HFFc6 (cell line): Measurements from ENCODE around the gene AP1M2. TPM values are rescaled to one million over a fixed set of nuclear protein-coding genes. Genes with fewer than 3 reads are reported as not detected.
"Not testable (repeated sequence)": the region's sequence is repeated elsewhere in the genome, so short reads cannot be mapped to it uniquely, and the experiment has no call there.

Source experiments
- DNase-seq: peaks from one replicate; pipeline ENCODE4 v3.0.0-alpha.2; 2018
- H3K27ac Mint-ChIP-seq: 2 replicates; pipeline ENCODE4 v1.8.0; 2020; ENCODE audit warnings: mild to moderate bottlenecking, mixed read lengths
- H3K27me3 Mint-ChIP-seq: 2 replicates; pipeline ENCODE4 v1.8.0; 2021; ENCODE audit warnings: mild to moderate bottlenecking, moderate library complexity, mixed read lengths; ENCODE audit not compliant: insufficient read depth
- H3K36me3 Mint-ChIP-seq: 2 replicates; pipeline ENCODE4 v1.8.0; 2021; ENCODE audit warnings: low read depth, mixed read lengths
- H3K4me1 Mint-ChIP-seq: 2 replicates; pipeline ENCODE4 v1.8.0; 2020; ENCODE audit warnings: low read depth, mixed read lengths
- H3K4me3 Mint-ChIP-seq: 2 replicates; pipeline ENCODE4 v1.8.0; 2020; ENCODE audit warnings: mild to moderate bottlenecking, moderate library complexity, mixed read lengths
- H3K9me3 Mint-ChIP-seq: 2 replicates; pipeline ENCODE4 v1.8.0; 2020; ENCODE audit warnings: mild to moderate bottlenecking, mixed read lengths
- microRNA-seq: library from miRNA; unstranded; fragments of <30 nt; microRNA quantifications from one replicate; pipeline ENCODE4, GENCODE V29; 2019
- total RNA-seq, 6 experiments: library from RNA; stranded (reverse); fragmentation: NEBNext Ultra II Directional; extraction: Animal tissue kit (Norgen Biotek cat#: 25700); gene quantifications; 2 replicates in 1 of 6; 3 replicates in 5 of 6; pipeline ENCODE4 v1.2.3, GENCODE V29; 2021
- TF ChIP-seq, protein P1 (sequence below): fragments of 200-600 bp; sonication (generic); IDR thresholded peaks from 2 replicates; pipeline ENCODE4 v1.5.0; 2021; ENCODE audit warnings: antibody characterized with exemption, mild to moderate bottlenecking

AP1M2 gene
- total RNA-seq, 6 experiments from 2014 or later = 0.12 to 1.3 (median 0.59) TPM; not detected in 3

DNA sequence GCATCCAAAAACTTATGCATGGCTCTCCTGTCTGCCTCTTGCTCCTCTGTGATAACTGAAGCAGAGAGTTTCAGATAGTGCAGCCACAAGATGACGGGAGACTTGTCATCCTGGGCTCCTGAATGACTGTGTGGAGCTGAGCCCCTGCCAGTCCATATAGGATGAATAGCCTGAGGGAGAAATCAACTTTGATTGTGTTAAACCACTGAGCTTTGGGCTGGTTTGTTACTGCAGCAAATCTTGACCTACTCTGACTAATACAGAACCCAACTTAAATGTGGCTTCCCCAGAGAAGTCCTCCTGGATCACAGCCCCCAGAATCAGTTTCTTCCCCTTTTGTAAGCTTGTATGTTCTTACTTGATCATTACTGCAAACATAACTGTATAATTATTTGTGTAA lies 54.7 kb downstream of the AP1M2 start:
- Mint-ChIP-seq H3K27me3 (peaks cover 7% of the 10 kb centered on the region), H3K27ac (peak overlapping the region; percentile 49), H3K36me3 (0 out of 2 replicates have a peak, but pooled peaks cover 6% of the 10 kb centered on the region), H3K4me1 (peaks cover 17% of the 10 kb centered on the region), H3K9me3 (no peaks in the 10 kb centered on the region), H3K4me3 (no peak overlapping the region)
- TF ChIP-seq, protein P1, sequence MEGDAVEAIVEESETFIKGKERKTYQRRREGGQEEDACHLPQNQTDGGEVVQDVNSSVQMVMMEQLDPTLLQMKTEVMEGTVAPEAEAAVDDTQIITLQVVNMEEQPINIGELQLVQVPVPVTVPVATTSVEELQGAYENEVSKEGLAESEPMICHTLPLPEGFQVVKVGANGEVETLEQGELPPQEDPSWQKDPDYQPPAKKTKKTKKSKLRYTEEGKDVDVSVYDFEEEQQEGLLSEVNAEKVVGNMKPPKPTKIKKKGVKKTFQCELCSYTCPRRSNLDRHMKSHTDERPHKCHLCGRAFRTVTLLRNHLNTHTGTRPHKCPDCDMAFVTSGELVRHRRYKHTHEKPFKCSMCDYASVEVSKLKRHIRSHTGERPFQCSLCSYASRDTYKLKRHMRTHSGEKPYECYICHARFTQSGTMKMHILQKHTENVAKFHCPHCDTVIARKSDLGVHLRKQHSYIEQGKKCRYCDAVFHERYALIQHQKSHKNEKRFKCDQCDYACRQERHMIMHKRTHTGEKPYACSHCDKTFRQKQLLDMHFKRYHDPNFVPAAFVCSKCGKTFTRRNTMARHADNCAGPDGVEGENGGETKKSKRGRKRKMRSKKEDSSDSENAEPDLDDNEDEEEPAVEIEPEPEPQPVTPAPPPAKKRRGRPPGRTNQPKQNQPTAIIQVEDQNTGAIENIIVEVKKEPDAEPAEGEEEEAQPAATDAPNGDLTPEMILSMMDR = no peak
- DNase-seq = no peak

DNA sequence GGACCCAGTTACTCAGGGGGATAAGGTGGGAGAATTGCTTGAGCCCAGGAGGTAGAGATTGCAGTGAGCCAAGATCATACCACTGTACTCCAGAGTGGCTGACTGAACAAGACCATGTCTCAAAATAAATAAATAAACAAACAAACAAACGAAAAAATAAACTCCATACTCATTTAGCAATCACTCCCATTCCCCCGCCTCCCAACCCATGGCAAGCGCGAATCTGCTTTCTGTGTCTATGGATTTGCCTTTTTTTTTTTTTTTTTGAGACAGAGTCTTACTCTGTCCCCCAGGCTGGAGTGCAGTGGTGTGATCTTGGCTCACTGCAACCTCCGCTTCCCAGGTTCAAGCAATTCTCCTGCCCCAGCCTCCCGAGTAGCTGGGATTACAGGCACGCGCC lies 60.2 kb downstream of the AP1M2 start:
- not testable (repeated sequence) for H3K27ac Mint-ChIP-seq, H3K4me1 Mint-ChIP-seq, H3K9me3 Mint-ChIP-seq, H3K27me3 Mint-ChIP-seq, H3K36me3 Mint-ChIP-seq, H3K4me3 Mint-ChIP-seq, DNase-seq

DNA sequence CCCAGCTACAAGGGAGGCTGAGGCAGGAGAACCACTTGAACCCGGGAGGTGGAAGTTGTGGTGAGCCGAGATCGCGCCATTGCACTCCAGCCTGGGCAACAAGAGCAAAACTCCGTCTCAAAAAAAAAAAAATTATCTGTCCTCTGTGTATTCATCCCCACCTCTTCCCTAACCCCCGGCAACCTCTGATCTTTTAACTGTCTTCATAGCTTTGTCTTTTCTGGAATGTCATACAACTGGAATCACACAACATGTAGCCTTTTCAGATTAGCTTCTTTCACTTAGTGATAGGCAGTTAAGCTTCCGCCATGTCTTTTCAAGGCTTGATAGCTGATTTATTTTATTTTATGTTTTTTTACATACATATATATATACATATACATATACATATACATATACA lies 61.5 kb downstream of the AP1M2 start:
- no peaks in the 10 kb centered on the region for H3K9me3 Mint-ChIP-seq
- peaks cover 8% of the 10 kb centered on the region for H3K27me3 Mint-ChIP-seq
- no peaks in the 10 kb centered on the region for H3K4me1 Mint-ChIP-seq
- no peak overlapping the region for H3K27ac Mint-ChIP-seq
- H3K36me3 Mint-ChIP-seq = no peaks in the 10 kb centered on the region
- H3K4me3 Mint-ChIP-seq = no peak overlapping the region
- DNase-seq = no peak
- TF ChIP-seq, protein P1 = no peak

DNA sequence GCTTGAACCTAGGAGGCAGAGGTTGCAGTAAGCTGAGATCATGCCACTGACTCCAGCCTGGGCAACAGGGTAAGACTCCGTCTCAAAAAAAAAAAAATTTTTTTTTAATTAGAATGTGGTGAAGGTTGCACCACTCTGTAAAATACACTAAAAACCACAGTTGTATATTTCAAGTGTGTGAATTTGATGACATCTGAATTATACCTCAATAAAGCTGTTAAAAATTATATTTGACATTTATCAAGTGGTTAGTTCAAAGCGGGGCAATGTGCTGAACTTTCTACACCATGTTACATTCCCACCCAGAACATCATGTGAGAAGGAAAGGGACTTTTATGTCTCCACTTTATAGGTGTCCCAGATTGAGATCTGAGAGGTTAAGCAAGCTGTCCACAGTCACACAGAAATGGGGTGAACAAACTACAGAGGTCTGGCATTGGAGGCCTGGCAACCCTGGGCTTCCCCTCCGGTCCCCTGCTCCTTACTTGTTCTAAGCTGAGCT lies 63.9 kb downstream of the AP1M2 start:
- Mint-ChIP-seq H3K27ac (no peak overlapping the region), H3K36me3 (no peaks in the 10 kb centered on the region), H3K9me3 (no peaks in the 10 kb centered on the region), H3K27me3 (peaks cover 11% of the 10 kb centered on the region), H3K4me3 (no peak overlapping the region), H3K4me1 (peaks cover 15% of the 10 kb centered on the region)
- TF ChIP-seq, protein P1 = no peak
- DNase-seq = no peak

Small RNA genes lying within 50 kb of the gene (microRNA-seq; reads per million reads assigned to microRNA genes)
- gene MIR1238 = not detected

Other genes starting within 250 kb of the AP1M2 start
- 10 to 100 TPM; 14.7 to 17.7 (median 16.8) TPM for gene ICAM3, start 247.7 kb downstream of the AP1M2 start, total RNA-seq
- 10 to 100 TPM; 67.9 to 82.3 (median 78.5) TPM for gene TYK2, start 206.7 kb downstream of the AP1M2 start, total RNA-seq
- gene CDC37, start 183.8 kb downstream of the AP1M2 start, total RNA-seq = 100 to 1,000 TPM; 222 to 280 (median 250) TPM
- gene PDE4A, start 166.8 kb downstream of the AP1M2 start, total RNA-seq = 10 to 100 TPM; 10.1 to 18.9 (median 10.8) TPM
- gene KEAP1, start 84.0 kb downstream of the AP1M2 start, total RNA-seq = 10 to 100 TPM; 58.9 to 77.1 (median 67.2) TPM
- 1 to 10 TPM; 1.9 to 2.6 (median 2.4) TPM for gene S1PR5, start 69.9 kb downstream of the AP1M2 start, total RNA-seq
- 10 to 100 TPM; 19.4 to 24.5 (median 22.5) TPM for gene ATG4D, start 43.4 kb downstream of the AP1M2 start, total RNA-seq
- 10 to 100 TPM; 12.8 to 20.2 (median 17.5) TPM for gene KRI1, start 21.3 kb downstream of the AP1M2 start, total RNA-seq
- gene CDKN2D, start 18.3 kb downstream of the AP1M2 start, total RNA-seq = 10 to 100 TPM in 5 of 6 experiments, 1 to 10 TPM in 1; 8.0 to 14.7 (median 13.2) TPM
- gene SLC44A2, start 38.2 kb upstream of the AP1M2 start, total RNA-seq = 100 to 1,000 TPM; 156 to 190 (median 166) TPM
- 100 to 1,000 TPM; 227 to 298 (median 277) TPM for gene ILF3, start 67.0 kb upstream of the AP1M2 start, total RNA-seq
- gene QTRT1, start 114.1 kb upstream of the AP1M2 start, total RNA-seq = 10 to 100 TPM; 28.6 to 36.8 (median 35.0) TPM
- gene DNM2, start 130.8 kb upstream of the AP1M2 start, total RNA-seq = 100 to 1,000 TPM in 1 of 6 experiments, 10 to 100 TPM in 5; 91.5 to 122 (median 99.5) TPM
- 10 to 100 TPM; 42.8 to 65.0 (median 48.1) TPM for gene TMED1, start 248.9 kb upstream of the AP1M2 start, total RNA-seq